Measurements from ENCODE around the gene OLFML2A. TPM values are rescaled to one million over a fixed set of nuclear protein-coding genes. Genes with fewer than 3 reads are reported as not detected.

OLFML2A gene
- total and polyA plus RNA-seq, 2 experiments from 2014 or later, result 0.11 to 0.14 TPM

GRCh38 chr9:124858330-124859046 lies 81.6 kb downstream of the OLFML2A start:
- H3K27me3 ChIP-seq (replicated peaks; ENCODE audit: insufficient read depth), result no peaks in the 10 kb centered on the region
- H3K79me2 ChIP-seq (ENCODE audit: insufficient read depth), result peaks cover 32% of the 10 kb centered on the region
- no peak overlapping the region for H2AFZ ChIP-seq
- no peak for TF ChIP-seq EZH2 (IDR thresholded peaks at IDR 0.05; ENCODE audit: insufficient read depth, poor library complexity, severe bottlenecking)
- peak overlapping the region; percentile 98; the same call in 1 of the 2 replicates for H3K9ac ChIP-seq
- in situ Hi-C loops (cut with MboI), result no loop called here
- H4K20me1 ChIP-seq (ENCODE audit: insufficient read depth), result peaks cover 18% of the 10 kb centered on the region
- H3K9me2 ChIP-seq (ENCODE audit: insufficient read depth), result no peaks in the 10 kb centered on the region
- no peak overlapping the region for H3K27ac ChIP-seq
- H3F3A ChIP-seq (ENCODE audit: insufficient read depth), result peaks cover 42% of the 10 kb centered on the region
- DNase-seq, result no peak
- no peak overlapping the region for H3K4me3 ChIP-seq
- H3K36me3 ChIP-seq (ENCODE audit: low read depth), result peaks cover 27% of the 10 kb centered on the region
- no peaks in the 10 kb centered on the region for H3K9me3 ChIP-seq (ENCODE audit: low read depth)
- peaks cover 12% of the 10 kb centered on the region for H3K4me1 ChIP-seq (ENCODE audit: insufficient read depth)
- no peak overlapping the region for H3K4me2 ChIP-seq (ENCODE audit: unreplicated experiment)
- WGBS, 2 experiments (ENCODE audit: low coverage in 1 of 2, low lambda C conversion rate in 2 of 2, missing lambda C conversion rate in 2 of 2), result 58 to 63% methylated on average over 9 of the region's 9 CpGs

GRCh38 chr9:124859803-124860581 lies 83.1 kb downstream of the OLFML2A start:
- H3K4me3 ChIP-seq, result peak overlapping the region; percentile 81
- peaks cover 41% of the 10 kb centered on the region for H3F3A ChIP-seq (ENCODE audit: insufficient read depth)
- peaks cover 27% of the 10 kb centered on the region for H3K36me3 ChIP-seq (ENCODE audit: low read depth)
- TF ChIP-seq EZH2phosphoT487 (IDR thresholded peaks at IDR 0.05; ENCODE audit: insufficient read depth, low read depth), result no peak
- TF ChIP-seq EZH2 (IDR thresholded peaks at IDR 0.05; ENCODE audit: insufficient read depth, poor library complexity, severe bottlenecking), result no peak
- H3K4me1 ChIP-seq (ENCODE audit: insufficient read depth), result peaks cover 12% of the 10 kb centered on the region
- peaks cover 32% of the 10 kb centered on the region for H3K79me2 ChIP-seq (ENCODE audit: insufficient read depth)
- H3K4me2 ChIP-seq (ENCODE audit: unreplicated experiment), result peak overlapping the region; percentile 96
- 51 to 52% methylated on average over 10 of the region's 10 CpGs for WGBS, 2 experiments (ENCODE audit: low coverage in 1 of 2, low lambda C conversion rate in 2 of 2, missing lambda C conversion rate in 2 of 2)
- H3K9ac ChIP-seq, result peak overlapping the region; percentile 98
- in situ Hi-C loops (cut with MboI), result loop anchor here (10.0 kb wide), 1 partner anchor 515 kb away; no protein-coding TSS in a partner anchor
- H4K20me1 ChIP-seq (ENCODE audit: insufficient read depth), result peaks cover 18% of the 10 kb centered on the region
- no peak for DNase-seq
- H3K27ac ChIP-seq, result no peak overlapping the region
- no peaks in the 10 kb centered on the region for H3K9me2 ChIP-seq (ENCODE audit: insufficient read depth)
- no peak overlapping the region for H2AFZ ChIP-seq
- H3K9me3 ChIP-seq (ENCODE audit: low read depth), result no peaks in the 10 kb centered on the region
- H3K27me3 ChIP-seq (replicated peaks; ENCODE audit: insufficient read depth), result no peaks in the 10 kb centered on the region

- Histone ChIP-seq H3K79me2 (ENCODE audit: insufficient read depth) (peaks cover 32% of the 10 kb centered on the region), H3K9ac (peak overlapping the region; percentile 98), H4K20me1 (ENCODE audit: insufficient read depth) (peaks cover 18% of the 10 kb centered on the region), H3F3A (ENCODE audit: insufficient read depth) (peaks cover 37% of the 10 kb centered on the region), H3K4me3 (peak overlapping the region; percentile 81), H3K9me3 (ENCODE audit: low read depth) (no peaks in the 10 kb centered on the region), H3K4me2 (ENCODE audit: unreplicated experiment) (peak overlapping the region; percentile 96), H3K27me3 (replicated peaks; ENCODE audit: insufficient read depth) (no peaks in the 10 kb centered on the region), H3K4me1 (ENCODE audit: insufficient read depth) (peaks cover 12% of the 10 kb centered on the region), H3K36me3 (ENCODE audit: low read depth) (peaks cover 27% of the 10 kb centered on the region), H3K27ac (peak overlapping the region; percentile 77; the same call in 1 of the 2 replicates), H2AFZ (no peak overlapping the region), H3K9me2 (ENCODE audit: insufficient read depth) (no peaks in the 10 kb centered on the region)
- 12 to 16% methylated on average over 12 of the region's 12 CpGs for WGBS, 2 experiments (ENCODE audit: low coverage in 1 of 2, low lambda C conversion rate in 2 of 2, missing lambda C conversion rate in 2 of 2)
- in situ Hi-C loops (cut with MboI), result loop anchor here (10.0 kb wide), 1 partner anchor 514 kb away; no protein-coding TSS in a partner anchor
- DNase-seq, result peak; percentile 48
- no peak for TF ChIP-seq EZH2phosphoT487 (IDR thresholded peaks at IDR 0.05; ENCODE audit: insufficient read depth, low read depth)
- TF ChIP-seq EZH2 (IDR thresholded peaks at IDR 0.05; ENCODE audit: insufficient read depth, poor library complexity, severe bottlenecking), result no peak
These were observed 83.8 kb downstream of the OLFML2A start for GRCh38 chr9:124860582-124861341.
